Activated CD4-positive, alpha-beta T cell treated with anti-CD3 and anti-CD28 coated beads, Interleukin-2, amount 10 ng/mL, durations not matched to agents 24 days and 14 days (primary cell): ENCODE measurements around the gene ATOH8. TPM values are rescaled to one million over a fixed set of nuclear protein-coding genes. Genes with fewer than 3 reads are reported as not detected.

Experiments used
- DNase-seq: peaks from one replicate; pipeline ENCODE4 v3.0.0; 2022
- H3K27ac Mint-ChIP-seq: one replicate; pipeline ENCODE4 v1.8.0; 2022; ENCODE audit warnings: mild to moderate bottlenecking, mixed read lengths
- H3K27me3 Mint-ChIP-seq: one replicate; pipeline ENCODE4 v1.8.0; 2022; ENCODE audit warnings: mixed read lengths
- H3K36me3 Mint-ChIP-seq: one replicate; pipeline ENCODE4 v1.8.0; 2022; ENCODE audit warnings: low read depth, mild to moderate bottlenecking, mixed read lengths
- H3K4me1 Mint-ChIP-seq: one replicate; pipeline ENCODE4 v1.8.0; 2021; ENCODE audit warnings: mixed read lengths
- H3K4me3 Mint-ChIP-seq: one replicate; pipeline ENCODE4 v1.8.0; 2022; ENCODE audit warnings: mild to moderate bottlenecking, moderate library complexity, mixed read lengths
- H3K9me3 Mint-ChIP-seq: one replicate; pipeline ENCODE4 v1.8.0; 2021; ENCODE audit warnings: mixed read lengths
- intact Hi-C: fragments of 100-400 bp; cut with micrococcal nuclease; formaldehyde crosslinking; loops from one replicate; pipeline ENCODE4 v1.15.1; 2023
- total RNA-seq: library from RNA; stranded (reverse); gene quantifications from 2 replicates; pipeline ENCODE4 v1.2.3, GENCODE V29; 2022

The ATOH8 gene
- total RNA-seq, 1 donor from 2014 or later, result 0.19 TPM

GRCh38 chr2:85735691-85736090 is 18.1 kb upstream of the ATOH8 start:
- intact Hi-C loops, result no loop called here
- H3K4me1 Mint-ChIP-seq, result peaks cover 2% of the 10 kb centered on the region
- H3K27me3 Mint-ChIP-seq, result peaks cover 45% of the 10 kb centered on the region
- H3K4me3 Mint-ChIP-seq, result no peak overlapping the region
- no peaks in the 10 kb centered on the region for H3K9me3 Mint-ChIP-seq
- no peaks in the 10 kb centered on the region for H3K36me3 Mint-ChIP-seq
- H3K27ac Mint-ChIP-seq, result no peak overlapping the region
- no peak for DNase-seq

GRCh38 chr2:85736456-85737355 is 17.1 kb upstream of the ATOH8 start:
- DNase-seq, result no peak
- Mint-ChIP-seq H3K9me3 (no peaks in the 10 kb centered on the region), H3K4me3 (no peak overlapping the region), H3K27ac (no peak overlapping the region), H3K27me3 (peaks cover 54% of the 10 kb centered on the region), H3K36me3 (no peaks in the 10 kb centered on the region), H3K4me1 (peaks cover 2% of the 10 kb centered on the region)
- intact Hi-C loops, result no loop called here

GRCh38 chr2:85737481-85737880 is 16.3 kb upstream of the ATOH8 start:
- DNase-seq, result no peak
- Mint-ChIP-seq H3K27me3 (peaks cover 62% of the 10 kb centered on the region), H3K9me3 (no peaks in the 10 kb centered on the region), H3K4me3 (no peak overlapping the region), H3K4me1 (peaks cover 2% of the 10 kb centered on the region), H3K27ac (no peak overlapping the region), H3K36me3 (no peaks in the 10 kb centered on the region)
- intact Hi-C loops, result no loop called here

DNA sequence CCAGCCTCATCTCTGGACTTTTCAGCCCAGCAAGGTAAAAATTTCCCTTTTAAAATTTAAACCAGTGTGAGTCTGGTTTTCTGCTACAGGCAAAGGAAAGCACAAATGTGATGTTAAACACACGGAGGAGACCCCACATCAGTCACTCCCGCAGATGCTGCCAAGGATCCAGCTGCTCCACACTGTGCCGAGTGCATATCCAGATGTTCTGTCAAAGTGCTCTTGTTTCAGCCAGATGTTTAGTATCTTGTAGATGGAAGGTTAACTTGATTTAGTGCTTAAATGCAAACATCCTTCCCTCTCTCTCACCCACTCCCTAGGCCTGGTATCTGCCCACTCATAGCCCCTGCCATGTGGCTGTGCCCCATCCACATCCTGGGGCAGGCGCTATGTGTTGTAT is 15.8 kb upstream of the ATOH8 start:
- Mint-ChIP-seq H3K9me3 (no peaks in the 10 kb centered on the region), H3K27ac (no peak overlapping the region), H3K36me3 (no peaks in the 10 kb centered on the region), H3K4me1 (peaks cover 2% of the 10 kb centered on the region), H3K27me3 (peaks cover 67% of the 10 kb centered on the region), H3K4me3 (no peak overlapping the region)
- intact Hi-C loops, result no loop called here
- DNase-seq, result no peak

DNA sequence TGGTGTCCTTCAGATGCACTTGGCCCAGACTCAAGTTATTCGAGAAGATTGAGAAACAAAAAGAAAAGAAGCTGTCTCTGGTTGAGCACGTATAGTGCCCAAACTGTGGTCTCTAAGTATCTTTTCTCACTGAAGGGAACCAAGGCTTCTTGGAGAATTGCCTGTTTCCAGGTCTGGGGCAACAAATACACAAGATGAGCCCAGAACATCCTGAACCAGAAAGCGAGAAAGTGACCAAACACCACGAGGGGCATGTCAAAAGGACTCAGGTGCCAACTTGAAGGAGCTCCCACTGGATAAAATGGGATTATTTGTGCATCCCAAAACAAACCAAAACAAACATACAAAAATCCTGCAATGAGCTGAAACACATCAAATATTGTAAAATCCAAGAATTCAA is 13.6 kb upstream of the ATOH8 start:
- H3K27ac Mint-ChIP-seq, result no peak overlapping the region

GRCh38 chr2:85741211-85741832 is 12.5 kb upstream of the ATOH8 start:
- peaks cover 8% of the 10 kb centered on the region for H3K4me1 Mint-ChIP-seq
- H3K36me3 Mint-ChIP-seq, result no peaks in the 10 kb centered on the region
- no peak overlapping the region for H3K27ac Mint-ChIP-seq
- no peak overlapping the region for H3K4me3 Mint-ChIP-seq
- no peaks in the 10 kb centered on the region for H3K9me3 Mint-ChIP-seq
- intact Hi-C loops, result no loop called here
- no peak for DNase-seq
- peaks cover 72% of the 10 kb centered on the region for H3K27me3 Mint-ChIP-seq

More for the DNA sequence above, 13.6 kb upstream of the ATOH8 start:
- Mint-ChIP-seq H3K36me3 (no peaks in the 10 kb centered on the region), H3K9me3 (no peaks in the 10 kb centered on the region), H3K4me3 (no peak overlapping the region), H3K27me3 (peaks cover 71% of the 10 kb centered on the region), H3K4me1 (peaks cover 8% of the 10 kb centered on the region)
- intact Hi-C loops, result no loop called here
- DNase-seq, result no peak

- H3K27me3 Mint-ChIP-seq, result peaks cover 73% of the 10 kb centered on the region
- DNase-seq, result no peak
- intact Hi-C loops, result no loop called here
- no peak overlapping the region for H3K4me3 Mint-ChIP-seq
- no peaks in the 10 kb centered on the region for H3K36me3 Mint-ChIP-seq
- no peaks in the 10 kb centered on the region for H3K9me3 Mint-ChIP-seq
- peaks cover 6% of the 10 kb centered on the region for H3K4me1 Mint-ChIP-seq
- H3K27ac Mint-ChIP-seq, result no peak overlapping the region
These were observed 11.8 kb upstream of the ATOH8 start for GRCh38 chr2:85741833-85742455.

DNA sequence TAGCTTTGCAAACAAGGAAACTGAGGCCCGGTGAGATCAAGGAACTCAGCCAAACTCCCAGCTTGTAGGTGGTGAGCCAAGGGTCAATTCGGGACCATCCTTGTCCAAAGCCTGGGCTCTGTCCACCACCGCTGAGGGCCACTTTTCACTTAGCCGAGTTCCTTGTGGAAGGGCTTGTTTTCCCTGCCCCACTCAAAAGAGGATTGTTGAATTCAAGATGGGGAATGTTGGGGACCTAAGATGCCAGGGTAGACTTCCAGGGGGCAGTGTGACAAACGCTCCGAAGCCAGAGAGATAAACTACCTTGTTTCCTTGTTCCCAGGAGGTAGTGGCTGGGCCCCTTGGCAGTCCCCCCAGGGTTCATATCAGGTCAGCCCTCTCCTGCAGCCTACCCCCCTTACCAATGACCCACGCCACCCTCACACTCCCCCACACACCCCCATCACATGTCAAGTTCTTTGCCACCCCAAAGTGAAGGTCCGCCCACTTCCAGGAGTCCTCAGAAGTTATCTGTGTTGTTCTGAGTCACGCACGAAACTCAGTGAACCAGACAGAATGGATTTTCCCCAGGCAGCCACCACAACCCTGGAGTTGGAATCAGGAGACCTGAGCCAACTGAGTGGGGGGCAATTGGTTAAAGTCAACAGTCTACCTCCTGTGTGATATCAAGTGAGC is 10.3 kb upstream of the ATOH8 start:
- Mint-ChIP-seq H3K4me1 (peaks cover 7% of the 10 kb centered on the region), H3K4me3 (no peak overlapping the region), H3K36me3 (no peaks in the 10 kb centered on the region), H3K27ac (no peak overlapping the region), H3K27me3 (peaks cover 81% of the 10 kb centered on the region), H3K9me3 (no peaks in the 10 kb centered on the region)
- intact Hi-C loops, result no loop called here
- no peak for DNase-seq

- intact Hi-C loops, result no loop called here
- DNase-seq, result no peak
- no peak overlapping the region for H3K27ac Mint-ChIP-seq
- H3K4me1 Mint-ChIP-seq, result peaks cover 7% of the 10 kb centered on the region
- H3K9me3 Mint-ChIP-seq, result no peaks in the 10 kb centered on the region
- no peaks in the 10 kb centered on the region for H3K36me3 Mint-ChIP-seq
- H3K4me3 Mint-ChIP-seq, result no peak overlapping the region
- H3K27me3 Mint-ChIP-seq, result peaks cover 82% of the 10 kb centered on the region
These were observed 9.7 kb upstream of the ATOH8 start for GRCh38 chr2:85744055-85744454.

- Mint-ChIP-seq H3K4me3 (no peak overlapping the region), H3K9me3 (no peaks in the 10 kb centered on the region), H3K27ac (no peak overlapping the region), H3K4me1 (peaks cover 7% of the 10 kb centered on the region), H3K36me3 (no peaks in the 10 kb centered on the region), H3K27me3 (peaks cover 81% of the 10 kb centered on the region)
- no peak for DNase-seq
- intact Hi-C loops, result no loop called here
These were observed 8.8 kb upstream of the ATOH8 start for GRCh38 chr2:85744741-85745601.

GRCh38 chr2:85745619-85746018 is 8.2 kb upstream of the ATOH8 start:
- DNase-seq, result no peak
- intact Hi-C loops, result no loop called here
- H3K4me3 Mint-ChIP-seq, result no peak overlapping the region
- peaks cover 7% of the 10 kb centered on the region for H3K4me1 Mint-ChIP-seq
- H3K27me3 Mint-ChIP-seq, result peaks cover 83% of the 10 kb centered on the region
- H3K9me3 Mint-ChIP-seq, result no peaks in the 10 kb centered on the region
- no peaks in the 10 kb centered on the region for H3K36me3 Mint-ChIP-seq
- no peak overlapping the region for H3K27ac Mint-ChIP-seq

- H3K27ac Mint-ChIP-seq, result no peak overlapping the region
- intact Hi-C loops, result no loop called here
- DNase-seq, result no peak
- H3K27me3 Mint-ChIP-seq, result peaks cover 79% of the 10 kb centered on the region
- no peaks in the 10 kb centered on the region for H3K9me3 Mint-ChIP-seq
- no peak overlapping the region for H3K4me3 Mint-ChIP-seq
- H3K4me1 Mint-ChIP-seq, result peaks cover 7% of the 10 kb centered on the region
- H3K36me3 Mint-ChIP-seq, result no peaks in the 10 kb centered on the region
These were observed 7.3 kb upstream of the ATOH8 start for GRCh38 chr2:85746321-85747004.

DNA sequence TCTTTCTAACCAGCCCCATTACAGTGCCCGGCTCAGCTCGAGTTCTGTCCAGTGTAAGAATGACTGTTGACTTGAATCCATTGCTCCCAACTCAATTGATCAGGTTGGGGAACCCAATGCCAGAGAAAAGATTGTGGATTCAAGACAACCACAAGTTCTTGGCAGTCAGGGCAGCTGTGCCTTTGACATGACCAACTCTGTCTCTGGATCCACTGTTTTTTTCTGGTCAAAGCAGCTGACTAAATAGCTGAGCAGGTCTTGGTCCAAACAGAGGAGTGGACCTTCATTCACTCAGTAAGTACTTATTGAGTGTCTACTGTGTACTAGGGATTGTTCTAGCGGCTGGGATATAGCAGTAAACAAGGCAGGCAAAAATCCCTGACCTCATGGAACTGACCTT is 6.3 kb upstream of the ATOH8 start:
- H3K4me1 Mint-ChIP-seq, result peaks cover 9% of the 10 kb centered on the region
- peaks cover 79% of the 10 kb centered on the region for H3K27me3 Mint-ChIP-seq
- no peak for DNase-seq
- no peaks in the 10 kb centered on the region for H3K36me3 Mint-ChIP-seq
- H3K27ac Mint-ChIP-seq, result no peak overlapping the region
- H3K4me3 Mint-ChIP-seq, result no peak overlapping the region
- no peaks in the 10 kb centered on the region for H3K9me3 Mint-ChIP-seq
- intact Hi-C loops, result no loop called here
